HepG2 (cell line): ENCODE measurements around the gene UBE2QL1. TPM values are rescaled to one million over a fixed set of nuclear protein-coding genes. Genes with fewer than 3 reads are reported as not detected.

Experiments used
- ATAC-seq: fragments of 200-7000 bp; cut with Tn5 transposase; 3 replicates; pipeline ENCODE4 v1.9.1; 2020; ENCODE audit warnings: mild to moderate bottlenecking, moderate library complexity
- BruUV-seq: library from RNA; stranded (reverse); fragments of 400-500 nt; replicated peaks from 2 replicates; lab custom pipeline; 2021; lab: Mats Ljungman, UMichigan
- CTCF ChIA-PET: fragments of 300-600 bp; formaldehyde crosslinking; extraction: SDS; loops from one replicate; lab custom pipeline; 2021; ENCODE audit warnings: low total read pairs, inconsistent platforms, low intra/inter-chr PET ratio; lab: Yijun Ruan, JAX
- POLR2A ChIA-PET: fragments of 350-600 bp; sonication (Branson Sonifier 250); formaldehyde crosslinking; loops from one replicate; lab custom pipeline; 2020; ENCODE audit warnings: antibody characterized with exemption, inconsistent platforms; lab: Yijun Ruan, JAX
- DNase-seq: peaks from one replicate; pipeline ENCODE4 v3.0.0-alpha.2; 2015; ENCODE audit warnings: low spot score
- FAIRE-seq: peaks from 3 replicates; lab custom pipeline; 2011; peaks lifted over from hg19 to GRCh38; lab: Jason Lieb, UNC
- H2AFZ ChIP-seq: one replicate; pipeline ENCODE4 v1.6.1; 2011; ENCODE audit warnings: low read length, inconsistent platforms
- H3K27ac ChIP-seq: fragments of 300-600 bp; 3 replicates; pipeline ENCODE4 v1.8.0; 2011; ENCODE audit warnings: mixed run types, mild to moderate bottlenecking, mixed read lengths, low read length, inconsistent platforms; ENCODE audit not compliant: insufficient read depth; ENCODE audit errors: extremely low read length
- H3K27me3 ChIP-seq, 2 experiments: fragments of 200-600 bp in 1 of 2; 2 replicates in 1 of 2; 3 replicates in 1 of 2; pipeline versions ENCODE4 v1.6.0 to v1.8.0; 2011; ENCODE audit warnings: low read length in 2 of 2, mild to moderate bottlenecking in 2 of 2, moderate library complexity in 2 of 2, inconsistent platforms in 1 of 2; ENCODE audit not compliant: insufficient read depth in 2 of 2, control insufficient read depth in 1 of 2
- H3K36me3 ChIP-seq, 2 experiments: fragments of 200-600 bp in 1 of 2; replicated peaks in 1 of 2; 2 replicates in 1 of 2; 3 replicates in 1 of 2; pipeline versions ENCODE4 v1.5.1 to v1.8.0; 2011; ENCODE audit warnings: low read length in 2 of 2, inconsistent platforms in 1 of 2; ENCODE audit not compliant: insufficient read depth in 2 of 2, control insufficient read depth in 1 of 2
- H3K4me1 ChIP-seq: 2 replicates; pipeline ENCODE4 v1.5.1; 2012; ENCODE audit warnings: low read length, inconsistent platforms; ENCODE audit not compliant: insufficient read depth
- H3K4me2 ChIP-seq: 2 replicates; pipeline ENCODE4 v1.6.0; 2011; ENCODE audit warnings: low read depth, low read length, inconsistent platforms
- H3K4me3 ChIP-seq, 3 experiments: fragments of 200-600 bp in 1 of 3; sonication (generic), shearing (Covaris generic) in 1 of 3; replicated peaks in 1 of 3; 2 replicates each; pipeline ENCODE4 v1.5.1; 2011 to 2016; ENCODE audit warnings: low read length in 3 of 3, inconsistent platforms in 2 of 3, low read depth in 2 of 3, mild to moderate bottlenecking in 2 of 3, control low read depth in 1 of 3, mixed read lengths in 1 of 3; ENCODE audit not compliant: insufficient read depth in 1 of 3
- H3K79me2 ChIP-seq: one replicate; pipeline ENCODE4 v1.6.1; 2011; ENCODE audit warnings: low read length, inconsistent platforms; ENCODE audit not compliant: insufficient read depth
- H3K9ac ChIP-seq: 2 replicates; pipeline ENCODE4 v1.6.0; 2011; ENCODE audit warnings: mild to moderate bottlenecking, low read depth, low read length, inconsistent platforms; ENCODE audit not compliant: insufficient read depth
- H3K9me3 ChIP-seq: 2 replicates; pipeline ENCODE4 v1.5.1; 2012; ENCODE audit warnings: mild to moderate bottlenecking, low read length
- H4K20me1 ChIP-seq: 2 replicates; pipeline ENCODE4 v1.6.0; 2011; ENCODE audit warnings: inconsistent platforms, mild to moderate bottlenecking, low read length, moderate library complexity; ENCODE audit not compliant: insufficient read depth
- CEBPB ChIP-seq: IDR thresholded peaks from 2 replicates; pipeline ENCODE4 v1.6.1; 2011; ENCODE audit warnings: low read depth, low read length, improper control_type of control experiment, borderline replicate concordance
- KLF13 ChIP-seq: sonication (generic); formaldehyde crosslinking; IDR thresholded peaks from 2 replicates; pipeline ENCODE4 v1.4.0; 2020; ENCODE audit warnings: mild to moderate bottlenecking, missing genetic modification reagents
- ZBTB3 ChIP-seq: sonication (generic); formaldehyde crosslinking; IDR thresholded peaks from 2 replicates; pipeline ENCODE4 v1.4.0; 2020; ENCODE audit warnings: low read depth, mild to moderate bottlenecking, moderate library complexity, missing genetic modification reagents, borderline replicate concordance
- ZNF292 ChIP-seq: sonication (generic); formaldehyde crosslinking; IDR thresholded peaks from 2 replicates; pipeline ENCODE4 v1.8.1; 2022; ENCODE audit warnings: mild to moderate bottlenecking, low read depth, missing genetic modification reagents, borderline replicate concordance
- ZNF318 ChIP-seq: sonication (generic); formaldehyde crosslinking; IDR thresholded peaks from 2 replicates; pipeline ENCODE4 v1.4.0; 2020; ENCODE audit warnings: mild to moderate bottlenecking, missing genetic modification reagents
- ZNF343 ChIP-seq: sonication (generic); formaldehyde crosslinking; IDR thresholded peaks from 2 replicates; pipeline ENCODE4 v1.4.0; 2020; ENCODE audit warnings: mild to moderate bottlenecking, missing genetic modification reagents
- ZNF512B ChIP-seq: sonication (generic); formaldehyde crosslinking; IDR thresholded peaks from 2 replicates; pipeline ENCODE4 v1.5.1; 2020; ENCODE audit warnings: missing genetic modification reagents, mild to moderate bottlenecking, borderline replicate concordance
- whole genome bisulfite sequencing: methylation state at CpG from one replicate; pipeline ENCODE4 v1.1.6; 2017; ENCODE audit warnings: low lambda C conversion rate; 5-methylcytosine and 5-hydroxymethylcytosine counted together
- in situ Hi-C: cut with HindIII; loops from 2 replicates; pipeline ENCODE4 v1.10.0; 2017; ENCODE audit warnings: low pct_unique_long_range_greater_than_20kb; ENCODE audit not compliant: extremely low pct_ligation_motif_present
- intact Hi-C: fragments of 100-400 bp; cut with micrococcal nuclease; formaldehyde crosslinking; loops from one replicate; pipeline ENCODE4 v1.10.0; 2022; ENCODE audit not compliant: unreplicated experiment
- polyA plus RNA-seq, 8 experiments: library from polyadenylated mRNA; depleted of rRNA in 3 of 8; stranded (reverse) in 7 of 8; unstranded in 1 of 8; fragments of >200 nt; fragmentation: Illumina TruSeq in 4 of 8; extraction: Trizol in 4 of 8; gene quantifications; 2 replicates each; pipeline versions ENCODE4 v1.2.1 to v1.2.3, GENCODE V29; 2011 to 2016; ENCODE audit warnings: low read depth in 4 of 8, missing spikeins in 1 of 8, mixed read lengths in 1 of 8; ENCODE audit not compliant: insufficient read depth in 1 of 8
- total RNA-seq, 5 experiments: library from RNA; depleted of rRNA; stranded (reverse); fragments of >200 nt; fragmentation: Illumina TruSeq; extraction: Trizol; gene quantifications; 2 replicates each; pipeline ENCODE4 v1.2.3, GENCODE V29; 2016; ENCODE audit warnings: low read depth in 1 of 5
- TF ChIP-seq, protein P1 (sequence below): IDR thresholded peaks from 2 replicates; pipeline ENCODE4 v1.6.1; 2012; ENCODE audit warnings: low read length, improper control_type of control experiment

Gene UBE2QL1
- total and polyA plus RNA-seq, 2 of the 13 experiments (the other 11 are each of a cell fraction or from before 2014, with no cell fraction given) = not detected

GRCh38 chr5:6516823-6517222 lies 68.2 kb downstream of the UBE2QL1 start (continued):
- no peak for TF ChIP-seq ZBTB3 (CRISPR knock-in tag)
- no peak for TF ChIP-seq ZNF343 (CRISPR knock-in tag)

- intact Hi-C loops (no loop called here), in situ Hi-C loops (no loop called here)
- no peaks in the 10 kb centered on the region for H3K4me1 ChIP-seq
- no peak overlapping the region for H3K4me3 ChIP-seq
- H2AFZ ChIP-seq = peak overlapping the region; percentile 8
- WGBS = 17% methylated on average over 6 of the region's 6 CpGs
- ChIA-PET POLR2A (no interaction called here), CTCF (no interaction called here)
- ATAC-seq (no peak), FAIRE-seq (no peak), DNase-seq (no peak)
- peak overlapping the region; percentile 30; the same call in 1 of the 2 replicates for H3K4me2 ChIP-seq
- no peaks in the 10 kb centered on the region for H3K9me3 ChIP-seq
- H3K27ac ChIP-seq = no peak overlapping the region
- H4K20me1 ChIP-seq = no peaks in the 10 kb centered on the region
- BruUV-seq = no TSS peak
- H3K27me3 ChIP-seq = peaks cover 1 to 3% of the 10 kb centered on the region in 2 experiments; a peak in 2 of 5 replicates
- H3K9ac ChIP-seq = no peak overlapping the region
- no peaks in the 10 kb centered on the region for H3K79me2 ChIP-seq
- H3K36me3 ChIP-seq = no peaks in the 10 kb centered on the region
- no peak for TF ChIP-seq CEBPB
- TF ChIP-seq, protein P1, sequence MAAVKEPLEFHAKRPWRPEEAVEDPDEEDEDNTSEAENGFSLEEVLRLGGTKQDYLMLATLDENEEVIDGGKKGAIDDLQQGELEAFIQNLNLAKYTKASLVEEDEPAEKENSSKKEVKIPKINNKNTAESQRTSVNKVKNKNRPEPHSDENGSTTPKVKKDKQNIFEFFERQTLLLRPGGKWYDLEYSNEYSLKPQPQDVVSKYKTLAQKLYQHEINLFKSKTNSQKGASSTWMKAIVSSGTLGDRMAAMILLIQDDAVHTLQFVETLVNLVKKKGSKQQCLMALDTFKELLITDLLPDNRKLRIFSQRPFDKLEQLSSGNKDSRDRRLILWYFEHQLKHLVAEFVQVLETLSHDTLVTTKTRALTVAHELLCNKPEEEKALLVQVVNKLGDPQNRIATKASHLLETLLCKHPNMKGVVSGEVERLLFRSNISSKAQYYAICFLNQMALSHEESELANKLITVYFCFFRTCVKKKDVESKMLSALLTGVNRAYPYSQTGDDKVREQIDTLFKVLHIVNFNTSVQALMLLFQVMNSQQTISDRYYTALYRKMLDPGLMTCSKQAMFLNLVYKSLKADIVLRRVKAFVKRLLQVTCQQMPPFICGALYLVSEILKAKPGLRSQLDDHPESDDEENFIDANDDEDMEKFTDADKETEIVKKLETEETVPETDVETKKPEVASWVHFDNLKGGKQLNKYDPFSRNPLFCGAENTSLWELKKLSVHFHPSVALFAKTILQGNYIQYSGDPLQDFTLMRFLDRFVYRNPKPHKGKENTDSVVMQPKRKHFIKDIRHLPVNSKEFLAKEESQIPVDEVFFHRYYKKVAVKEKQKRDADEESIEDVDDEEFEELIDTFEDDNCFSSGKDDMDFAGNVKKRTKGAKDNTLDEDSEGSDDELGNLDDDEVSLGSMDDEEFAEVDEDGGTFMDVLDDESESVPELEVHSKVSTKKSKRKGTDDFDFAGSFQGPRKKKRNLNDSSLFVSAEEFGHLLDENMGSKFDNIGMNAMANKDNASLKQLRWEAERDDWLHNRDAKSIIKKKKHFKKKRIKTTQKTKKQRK = no peak
- TF ChIP-seq ZNF318 (CRISPR knock-in tag) = no peak
- no peak for TF ChIP-seq ZNF512B
- no peak for TF ChIP-seq KLF13 (CRISPR knock-in tag)
- TF ChIP-seq ZNF292 = no peak
Observed at GRCh38 chr5:6517510-6517909, 68.9 kb downstream of the UBE2QL1 start.
